Measurements from ENCODE around the gene CFAP69.

- no peak for TF ChIP-seq FOXA1 (IDR thresholded peaks at IDR 0.05)
- no peak for TF ChIP-seq ARNT (IDR thresholded peaks at IDR 0.05)
- TF ChIP-seq SUZ12 (IDR thresholded peaks at IDR 0.05): no peak
- TF ChIP-seq NFRKB (IDR thresholded peaks at IDR 0.05): no peak
- no peak for TF ChIP-seq LEF1 (IDR thresholded peaks at IDR 0.05; ENCODE audit: borderline replicate concordance)
- TF ChIP-seq FOXM1 (IDR thresholded peaks at IDR 0.05; ENCODE audit: borderline replicate concordance): no peak
- TF ChIP-seq BHLHE40 (IDR thresholded peaks at IDR 0.05; ENCODE audit: borderline replicate concordance): no peak
- TF ChIP-seq ELF4 (IDR thresholded peaks at IDR 0.05): no peak
- no peak for TF ChIP-seq TARDBP (IDR thresholded peaks at IDR 0.05)
- TF ChIP-seq FOXK2 (IDR thresholded peaks at IDR 0.05): no peak
Measured at GRCh38 chr7:90216080-90216674, 28.8 kb upstream of the CFAP69 start.
